HG03175 (cell line): Measurements from ENCODE around the gene EPHB1.
"Not testable (repeated sequence)": the region's sequence is repeated elsewhere in the genome, so short reads cannot be mapped to it uniquely, and the experiment has no call there.

ENCODE experiments used
- ATAC-seq: cut with Tn5 transposase; IDR thresholded peaks from one replicate; pipeline ENCODE4 v1.9.1; 2021; ENCODE audit warnings: mild to moderate bottlenecking, moderate library complexity; ENCODE audit not compliant: unreplicated experiment

EPHB1 gene

GRCh38 chr3:135229018-135229495, 434.0 kb downstream of the EPHB1 start:
- no peak for ATAC-seq

- ATAC-seq = no peak
Observed at GRCh38 chr3:135231737-135232136, 436.7 kb downstream of the EPHB1 start.

- ATAC-seq = no peak
Observed at GRCh38 chr3:135232226-135232625, 437.2 kb downstream of the EPHB1 start.

- not testable (repeated sequence) for ATAC-seq
Observed at GRCh38 chr3:135233476-135233875, 438.4 kb downstream of the EPHB1 start.

GRCh38 chr3:135235541-135235940, 440.5 kb downstream of the EPHB1 start:
- ATAC-seq = no peak

- ATAC-seq = no peak
Observed at GRCh38 chr3:135237371-135238143, 442.5 kb downstream of the EPHB1 start.

GRCh38 chr3:135238236-135238830, 443.3 kb downstream of the EPHB1 start:
- no peak for ATAC-seq

GRCh38 chr3:135238871-135239614, 444.0 kb downstream of the EPHB1 start:
- no peak for ATAC-seq

GRCh38 chr3:135239615-135239884, 444.5 kb downstream of the EPHB1 start:
- ATAC-seq = no peak

GRCh38 chr3:135240426-135240825, 445.4 kb downstream of the EPHB1 start:
- ATAC-seq = peak; percentile 70

- ATAC-seq = no peak
Observed at GRCh38 chr3:135242285-135242684, 447.2 kb downstream of the EPHB1 start.

GRCh38 chr3:135243616-135244015, 448.6 kb downstream of the EPHB1 start:
- ATAC-seq = no peak

- ATAC-seq = no peak
Observed at GRCh38 chr3:135246027-135246426, 451.0 kb downstream of the EPHB1 start.

- no peak for ATAC-seq
Observed at GRCh38 chr3:135248213-135248612, 453.2 kb downstream of the EPHB1 start.

GRCh38 chr3:135249186-135249585, 454.1 kb downstream of the EPHB1 start:
- no peak for ATAC-seq

- ATAC-seq = no peak
Observed at GRCh38 chr3:135258916-135259315, 463.9 kb downstream of the EPHB1 start.

GRCh38 chr3:135260025-135260424, 465.0 kb downstream of the EPHB1 start:
- no peak for ATAC-seq

- ATAC-seq = no peak
Observed at GRCh38 chr3:135261214-135261775, 466.2 kb downstream of the EPHB1 start.

GRCh38 chr3:135261916-135262315, 466.9 kb downstream of the EPHB1 start:
- no peak for ATAC-seq

GRCh38 chr3:135262441-135262840, 467.4 kb downstream of the EPHB1 start:
- no peak for ATAC-seq

GRCh38 chr3:135263331-135263730, 468.3 kb downstream of the EPHB1 start:
- no peak for ATAC-seq

- ATAC-seq = no peak
Observed at GRCh38 chr3:135267487-135267886, 472.4 kb downstream of the EPHB1 start.
